OCI-LY1 (cell line): ENCODE results near the gene SLC22A23.

Experiments
- EZH2 ChIP-seq: fragments of 200-600 bp; sonication (generic), shearing (Covaris generic); IDR thresholded peaks from 2 replicates; pipeline ENCODE4 v1.8.0; 2017; ENCODE audit warnings: borderline replicate concordance, mixed run types, mild to moderate bottlenecking, antibody characterized with exemption, low read length, moderate library complexity, mixed read lengths
- TF ChIP-seq, protein P1 (sequence below): fragments of 200-600 bp; sonication (generic), shearing (Covaris generic); IDR thresholded peaks from 2 replicates; pipeline ENCODE4 v1.5.1; 2017; ENCODE audit warnings: mild to moderate bottlenecking, antibody characterized with exemption, low read length, moderate library complexity, mixed read lengths

DNA sequence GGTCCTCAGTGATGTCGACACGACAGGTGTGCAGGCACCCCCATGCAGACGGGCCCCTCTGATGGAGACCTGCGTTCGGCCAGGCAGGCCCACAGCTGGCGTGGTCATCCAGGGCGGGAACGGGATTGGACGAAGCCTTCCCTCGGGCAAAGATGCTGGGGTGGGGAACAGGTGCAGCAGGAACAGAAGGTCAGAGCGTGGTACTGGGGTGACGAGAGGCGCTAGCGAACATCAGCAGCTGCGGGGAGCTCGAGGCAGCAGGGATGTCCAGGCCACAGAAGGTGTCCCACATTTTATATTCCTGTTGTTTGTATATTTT lies 96.2 kb downstream of the SLC22A23 start:
- TF ChIP-seq, protein P1, sequence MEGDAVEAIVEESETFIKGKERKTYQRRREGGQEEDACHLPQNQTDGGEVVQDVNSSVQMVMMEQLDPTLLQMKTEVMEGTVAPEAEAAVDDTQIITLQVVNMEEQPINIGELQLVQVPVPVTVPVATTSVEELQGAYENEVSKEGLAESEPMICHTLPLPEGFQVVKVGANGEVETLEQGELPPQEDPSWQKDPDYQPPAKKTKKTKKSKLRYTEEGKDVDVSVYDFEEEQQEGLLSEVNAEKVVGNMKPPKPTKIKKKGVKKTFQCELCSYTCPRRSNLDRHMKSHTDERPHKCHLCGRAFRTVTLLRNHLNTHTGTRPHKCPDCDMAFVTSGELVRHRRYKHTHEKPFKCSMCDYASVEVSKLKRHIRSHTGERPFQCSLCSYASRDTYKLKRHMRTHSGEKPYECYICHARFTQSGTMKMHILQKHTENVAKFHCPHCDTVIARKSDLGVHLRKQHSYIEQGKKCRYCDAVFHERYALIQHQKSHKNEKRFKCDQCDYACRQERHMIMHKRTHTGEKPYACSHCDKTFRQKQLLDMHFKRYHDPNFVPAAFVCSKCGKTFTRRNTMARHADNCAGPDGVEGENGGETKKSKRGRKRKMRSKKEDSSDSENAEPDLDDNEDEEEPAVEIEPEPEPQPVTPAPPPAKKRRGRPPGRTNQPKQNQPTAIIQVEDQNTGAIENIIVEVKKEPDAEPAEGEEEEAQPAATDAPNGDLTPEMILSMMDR, result no peak
- TF ChIP-seq EZH2, result no peak
